Smooth muscle cell (in vitro differentiated cells): Measurements from ENCODE around the gene GCN1. TPM values are rescaled to one million over a fixed set of nuclear protein-coding genes. Genes with fewer than 3 reads are reported as not detected.

Experiments
- DNase-seq: peaks from one replicate; lab custom pipeline; 2025; ENCODE audit not compliant: unreplicated experiment; lab: John Stamatoyannopoulos, UW
- H2AFZ ChIP-seq: fragments of 200-600 bp; sonication (generic); 2 replicates; pipeline ENCODE4 v1.6.0; 2016; ENCODE audit warnings: antibody characterized with exemption, low read depth, mild to moderate bottlenecking
- H3F3A ChIP-seq: fragments of 200-600 bp; sonication (generic); 2 replicates; pipeline ENCODE4 v1.6.0; 2017; ENCODE audit warnings: antibody characterized with exemption, low read depth
- H3K27ac ChIP-seq: fragments of 200-600 bp; sonication (generic); 2 replicates; pipeline ENCODE4 v1.5.1; 2016; ENCODE audit warnings: low read depth, mild to moderate bottlenecking
- H3K27me3 ChIP-seq: fragments of 200-600 bp; sonication (generic); 2 replicates; pipeline ENCODE4 v1.6.1; 2016; ENCODE audit warnings: low read depth, mild to moderate bottlenecking
- H3K36me3 ChIP-seq: fragments of 200-600 bp; sonication (generic); 2 replicates; pipeline ENCODE4 v1.5.1; 2016; ENCODE audit warnings: low read depth
- H3K4me1 ChIP-seq: fragments of 200-600 bp; sonication (generic); 2 replicates; pipeline ENCODE4 v1.5.1; 2016; ENCODE audit warnings: low read depth
- H3K4me2 ChIP-seq: fragments of 200-600 bp; sonication (generic); 2 replicates; pipeline ENCODE4 v1.6.0; 2016; ENCODE audit warnings: mild to moderate bottlenecking
- H3K4me3 ChIP-seq: fragments of 200-600 bp; sonication (generic); 2 replicates; pipeline ENCODE4 v1.5.1; 2016; ENCODE audit warnings: mild to moderate bottlenecking
- H3K79me2 ChIP-seq: fragments of 200-600 bp; sonication (generic); 2 replicates; pipeline ENCODE4 v1.6.0; 2016; ENCODE audit warnings: low read depth, mild to moderate bottlenecking
- H3K9ac ChIP-seq: fragments of 200-600 bp; sonication (generic); 2 replicates; pipeline ENCODE4 v1.6.0; 2016; ENCODE audit warnings: low read depth
- H3K9me3 ChIP-seq: fragments of 200-600 bp; sonication (generic); replicated peaks from 2 replicates; pipeline ENCODE4 v1.5.1; 2016; ENCODE audit warnings: low read depth
- H4K20me1 ChIP-seq: fragments of 200-600 bp; sonication (generic); 2 replicates; pipeline ENCODE4 v1.6.0; 2016; ENCODE audit warnings: low read depth
- CTCF ChIP-seq: fragments of 200-600 bp; sonication (generic); IDR thresholded peaks from 2 replicates; pipeline ENCODE4 v1.5.1; 2017; ENCODE audit warnings: borderline replicate concordance, mild to moderate bottlenecking, antibody characterized with exemption; ENCODE audit not compliant: insufficient read depth, poor library complexity, severe bottlenecking
- WGBS: methylation state at CpG from one replicate; pipeline ENCODE4 v1.1.7; 2016; ENCODE audit warnings: low lambda C conversion rate; 5-methylcytosine and 5-hydroxymethylcytosine counted together
- polyA plus RNA-seq: library from polyadenylated mRNA; unstranded; fragments of >200 nt; fragmentation: Nextera tagmentation; extraction: Ambion mirVana; gene quantifications from 2 replicates; pipeline ENCODE4 v1.2.1, GENCODE V29; 2016
- total RNA-seq: library from RNA; depleted of rRNA; stranded (reverse); fragments of >200 nt; gene quantifications from 2 replicates; pipeline ENCODE4 v1.2.3, GENCODE V29; 2014

Gene GCN1
- total and polyA plus RNA-seq, 2 experiments from 2014 or later, result 31.6 to 44.3 TPM

GRCh38 chr12:120241561-120242274 is 47.2 kb upstream of the GCN1 start:
- Histone ChIP-seq H4K20me1 (peaks cover 96% of the 10 kb centered on the region), H3K27ac (no peak overlapping the region), H3K36me3 (no peaks in the 10 kb centered on the region), H3K4me2 (peak overlapping the region; percentile 57), H2AFZ (no peak overlapping the region), H3K9ac (no peak overlapping the region), H3K27me3 (no peaks in the 10 kb centered on the region), H3K4me3 (no peak overlapping the region), H3K9me3 (no peaks in the 10 kb centered on the region), H3K79me2 (peaks cover 65% of the 10 kb centered on the region), H3F3A (peaks cover 15% of the 10 kb centered on the region), H3K4me1 (peaks cover 32% of the 10 kb centered on the region)
- DNase-seq, result no peak
- 71% methylated on average over 9 of the region's 9 CpGs for WGBS
- TF ChIP-seq CTCF, result no peak

DNA sequence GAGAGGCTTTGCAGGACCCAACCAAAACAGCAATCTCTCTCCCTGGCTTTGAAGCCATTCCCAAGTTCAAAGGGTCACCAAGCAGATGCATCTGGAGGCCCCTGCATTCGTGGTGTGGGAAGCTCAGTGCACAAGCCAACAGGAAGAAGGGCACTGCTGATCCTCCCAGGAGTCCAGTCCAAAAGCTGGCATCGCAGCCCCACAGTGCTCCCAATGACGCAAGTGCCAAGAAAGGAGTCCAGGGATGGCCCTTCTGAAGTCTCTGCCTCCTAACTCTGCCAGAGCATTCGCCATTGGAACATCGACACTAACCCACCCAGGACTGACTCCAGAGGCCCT is 45.9 kb upstream of the GCN1 start:
- DNase-seq, result no peak
- Histone ChIP-seq H3K27me3 (no peaks in the 10 kb centered on the region), H3K4me3 (no peak overlapping the region), H3K9ac (no peak overlapping the region), H3K36me3 (no peaks in the 10 kb centered on the region), H2AFZ (no peak overlapping the region), H3K79me2 (peaks cover 67% of the 10 kb centered on the region), H3F3A (peaks cover 23% of the 10 kb centered on the region), H3K9me3 (no peaks in the 10 kb centered on the region), H3K27ac (no peak overlapping the region), H3K4me1 (peaks cover 36% of the 10 kb centered on the region), H3K4me2 (no peak overlapping the region), H4K20me1 (peaks cover 98% of the 10 kb centered on the region)
- 89% methylated on average over 5 of the region's 5 CpGs for WGBS
- no peak for TF ChIP-seq CTCF

GRCh38 chr12:120239776-120240494 is 45.4 kb upstream of the GCN1 start:
- Histone ChIP-seq H2AFZ (no peak overlapping the region), H3K36me3 (no peaks in the 10 kb centered on the region), H3K27ac (no peak overlapping the region), H3K79me2 (peaks cover 67% of the 10 kb centered on the region), H4K20me1 (peaks cover 93% of the 10 kb centered on the region), H3K4me1 (peaks cover 36% of the 10 kb centered on the region), H3K9me3 (no peaks in the 10 kb centered on the region), H3K4me2 (no peak overlapping the region), H3K4me3 (no peak overlapping the region), H3F3A (peaks cover 23% of the 10 kb centered on the region), H3K9ac (no peak overlapping the region), H3K27me3 (no peaks in the 10 kb centered on the region)
- no peak for TF ChIP-seq CTCF
- DNase-seq, result no peak
- 91% methylated on average over 2 of the region's 2 CpGs for WGBS
